GM21576 (cell line): ENCODE results near the gene SLC35E1.

Experiments used
- ATAC-seq: cut with Tn5 transposase; IDR thresholded peaks from one replicate; pipeline ENCODE4 v1.9.1; 2021; ENCODE audit warnings: mild to moderate bottlenecking, moderate library complexity; ENCODE audit not compliant: unreplicated experiment

Gene SLC35E1

GRCh38 chr19:16572332-16573211, at the start of gene SLC35E1:
Gene SLC35E1, minus strand, starts transcription at chr19:16572415. Its CDS starts 51 bp downstream, at chr19:16572364.
- peak; percentile 74 for ATAC-seq

- ATAC-seq = no peak
Observed at GRCh38 chr19:16621165-16621800, 49.1 kb upstream of the SLC35E1 start.

DNA sequence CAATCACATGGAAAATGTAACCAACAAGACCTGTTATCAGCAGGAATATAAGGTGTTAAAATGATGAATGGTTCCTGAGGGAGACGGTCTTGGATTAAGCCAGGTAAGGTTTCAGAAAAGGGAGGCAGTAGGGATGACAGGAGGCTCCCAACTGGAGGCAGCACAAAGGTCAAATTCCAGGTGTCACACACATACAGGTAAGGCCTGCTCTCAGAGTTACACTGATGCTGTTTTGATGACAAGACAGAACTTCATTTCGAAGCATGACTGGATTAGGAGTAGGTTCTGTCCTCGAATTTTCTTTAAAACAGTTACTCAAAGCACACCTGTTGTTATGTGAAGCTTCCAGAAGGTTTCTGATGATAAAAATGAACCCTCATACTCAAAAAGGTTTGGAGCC, 48.4 kb upstream of the SLC35E1 start:
- ATAC-seq = no peak

- ATAC-seq = no peak
Observed at GRCh38 chr19:16620018-16620417, 47.8 kb upstream of the SLC35E1 start.

DNA sequence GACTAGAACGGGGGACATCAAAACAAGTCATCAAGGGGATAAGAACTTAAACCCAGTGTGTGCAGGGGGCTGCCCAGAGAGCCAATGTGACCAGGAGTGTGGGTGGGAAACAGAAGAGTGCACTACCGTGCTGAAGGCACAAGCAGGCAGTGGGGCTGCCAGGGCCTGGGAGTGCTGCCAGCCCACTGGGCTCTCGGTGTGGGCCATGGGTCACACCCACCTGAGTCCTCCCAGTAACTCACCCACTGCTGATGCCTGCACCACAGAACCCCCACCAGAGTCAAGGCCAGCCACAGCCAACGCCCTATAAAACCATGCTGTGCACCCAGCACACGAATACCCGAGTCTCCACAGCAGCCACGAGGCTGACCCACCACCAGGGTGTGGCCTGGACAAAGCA, 47.2 kb upstream of the SLC35E1 start:
- ATAC-seq = no peak

GRCh38 chr19:16618248-16618647, 46.0 kb upstream of the SLC35E1 start:
- no peak for ATAC-seq

DNA sequence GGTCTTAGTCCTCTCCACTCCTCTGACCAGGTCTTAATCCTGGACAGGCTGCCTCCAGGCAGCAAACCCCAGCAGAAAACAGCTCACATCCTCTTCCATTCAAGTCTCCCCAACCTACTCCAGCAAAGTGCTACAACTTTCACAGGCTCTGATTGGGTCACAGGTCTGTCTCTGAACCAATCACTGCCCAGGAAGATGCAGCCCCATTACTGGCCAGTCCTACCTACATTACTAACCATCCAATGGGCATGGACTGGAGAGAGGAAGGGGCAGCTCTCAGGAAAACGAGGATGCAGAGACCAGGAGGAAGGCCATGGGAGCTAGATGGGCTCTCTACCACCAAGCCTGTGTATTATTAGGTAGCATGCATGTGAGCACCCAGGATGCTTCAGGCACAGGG, 43.6 kb upstream of the SLC35E1 start:
- ATAC-seq = no peak

DNA sequence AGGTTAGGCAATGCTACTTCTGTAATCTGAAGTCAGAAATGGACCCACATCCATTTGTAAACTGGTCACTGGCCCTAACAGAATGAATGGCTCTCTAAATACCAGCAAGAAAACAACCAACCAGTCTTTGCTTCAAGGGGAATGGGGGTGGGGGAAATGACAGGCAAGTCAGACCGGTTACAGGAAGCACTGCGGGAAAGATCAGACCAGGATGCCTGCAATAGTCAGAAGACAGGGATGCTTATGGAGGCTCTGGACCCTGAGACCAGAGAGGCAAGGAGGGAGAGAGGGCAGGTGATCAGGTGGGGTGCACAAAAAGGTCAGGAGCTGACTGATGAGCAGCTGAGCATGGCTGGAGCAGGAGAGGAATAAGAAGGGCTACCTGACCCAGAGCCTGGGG, 42.7 kb upstream of the SLC35E1 start:
- no peak for ATAC-seq

DNA sequence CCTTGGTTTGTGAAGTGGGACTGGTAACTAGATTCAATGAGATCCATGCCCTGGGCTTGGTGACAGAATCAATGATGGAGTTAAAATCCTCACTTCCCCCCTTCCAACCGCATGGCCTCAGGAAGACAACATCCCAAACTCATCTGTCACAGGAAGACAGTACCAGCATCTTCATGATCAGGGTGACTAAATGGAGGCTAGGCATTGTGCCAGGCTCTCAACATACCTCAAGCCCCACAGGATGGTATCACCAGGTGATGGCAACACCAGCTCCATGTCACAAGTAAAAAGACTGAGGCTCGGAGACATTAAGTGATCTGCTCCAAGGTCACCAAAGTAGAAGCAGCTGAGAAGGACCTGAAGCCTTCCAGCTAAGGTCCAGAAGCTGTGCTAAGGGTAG, 41.6 kb upstream of the SLC35E1 start:
- ATAC-seq = no peak

GRCh38 chr19:16612636-16613035, 40.4 kb upstream of the SLC35E1 start:
- ATAC-seq = no peak

- ATAC-seq = no peak
Observed at GRCh38 chr19:16611121-16611520, 38.9 kb upstream of the SLC35E1 start.

DNA sequence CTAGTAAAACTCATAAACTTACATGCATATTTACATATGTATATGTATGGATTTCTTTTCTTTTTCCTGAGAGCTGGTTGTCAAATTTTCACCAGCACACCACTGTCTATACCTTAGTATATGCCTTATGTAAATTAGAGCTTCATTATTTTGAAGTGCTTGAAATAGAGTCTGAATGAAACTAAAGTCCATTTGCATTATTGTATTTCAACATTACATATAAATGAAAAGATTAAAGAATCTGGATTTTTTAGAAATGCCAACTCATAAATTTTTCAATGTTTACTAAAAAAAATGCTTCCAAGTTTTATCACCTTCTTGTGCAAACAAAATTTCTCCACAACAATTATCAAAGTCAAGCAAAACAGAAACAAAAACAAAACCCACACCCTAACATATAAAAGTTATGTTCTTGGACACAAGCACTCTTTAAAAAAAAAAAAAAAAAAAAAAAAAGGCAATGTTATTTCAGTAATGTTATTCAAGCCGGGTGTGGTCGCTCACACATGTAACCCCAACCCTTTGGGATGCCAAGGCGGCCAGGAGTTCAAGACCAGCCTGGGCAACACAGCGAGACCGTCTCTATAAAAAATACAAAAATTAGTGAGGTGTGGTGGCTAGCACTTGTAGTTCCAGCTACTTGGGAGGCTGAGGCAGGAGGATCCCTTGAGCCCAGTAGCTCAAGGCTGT, 37.4 kb upstream of the SLC35E1 start:
- ATAC-seq = no peak

DNA sequence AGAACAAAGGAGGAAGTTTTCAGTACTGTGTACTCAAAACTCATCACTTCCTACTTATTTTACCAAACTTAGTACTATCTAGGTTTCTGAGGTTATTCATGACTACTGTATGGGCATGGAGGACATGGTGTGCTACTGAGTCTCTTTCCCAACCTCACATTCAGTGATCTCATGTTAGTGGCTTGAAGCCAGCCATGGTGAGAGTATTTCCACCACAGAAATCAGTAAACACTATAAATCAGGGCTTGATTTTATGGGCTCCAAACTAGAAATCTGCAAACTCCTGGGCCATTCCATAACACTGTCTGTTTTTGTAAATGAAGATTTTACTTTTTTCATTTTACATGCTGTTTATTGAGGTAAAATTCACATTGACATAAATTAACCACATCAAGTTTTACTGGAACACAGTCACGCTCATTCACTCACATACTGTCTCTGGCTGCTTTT, 36.1 kb upstream of the SLC35E1 start:
- no peak for ATAC-seq

- no peak for ATAC-seq
Observed at GRCh38 chr19:16607819-16608218, 35.6 kb upstream of the SLC35E1 start.

GRCh38 chr19:16605553-16605994, 33.4 kb upstream of the SLC35E1 start:
- no peak for ATAC-seq

GRCh38 chr19:16605115-16605514, 32.9 kb upstream of the SLC35E1 start:
- no peak for ATAC-seq

DNA sequence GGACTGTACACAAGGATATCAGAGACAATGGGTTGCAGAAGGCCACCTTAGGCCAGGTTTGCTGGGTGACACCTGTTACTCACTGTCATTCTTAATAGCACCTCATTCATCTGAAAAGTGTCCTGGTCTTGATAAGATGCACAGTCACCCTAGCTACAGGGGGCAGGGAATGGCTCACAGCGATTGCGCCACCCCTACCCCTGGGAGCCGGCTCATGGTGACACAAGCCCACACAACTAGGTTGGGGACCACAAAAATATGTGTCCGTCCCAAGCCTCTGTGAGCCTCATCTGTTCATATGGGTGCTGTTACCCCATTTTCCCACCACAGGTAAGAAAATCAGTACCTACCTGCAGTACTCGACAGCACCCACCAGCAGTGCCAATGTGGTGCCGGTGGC, 32.4 kb upstream of the SLC35E1 start:
- ATAC-seq = no peak

DNA sequence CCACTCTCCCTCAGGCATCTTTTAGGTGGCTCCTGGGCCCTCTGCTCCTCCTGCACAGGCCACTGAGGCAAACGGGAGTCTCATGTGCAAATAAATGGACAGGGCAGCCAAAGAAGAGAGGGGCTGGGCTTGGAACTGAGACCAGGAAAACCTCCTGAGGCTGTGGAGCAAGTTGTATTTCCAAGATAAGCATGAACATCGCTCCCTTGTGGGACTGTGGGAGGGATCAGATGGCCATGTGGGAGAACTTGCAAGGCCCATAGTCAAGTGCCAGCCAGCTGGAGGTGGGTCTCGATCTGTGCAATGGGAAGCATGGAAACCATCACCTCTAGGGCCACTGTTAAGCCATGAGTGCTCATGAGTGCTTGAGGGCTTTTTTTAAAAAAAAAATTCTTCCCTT, 30.9 kb upstream of the SLC35E1 start:
- no peak for ATAC-seq

DNA sequence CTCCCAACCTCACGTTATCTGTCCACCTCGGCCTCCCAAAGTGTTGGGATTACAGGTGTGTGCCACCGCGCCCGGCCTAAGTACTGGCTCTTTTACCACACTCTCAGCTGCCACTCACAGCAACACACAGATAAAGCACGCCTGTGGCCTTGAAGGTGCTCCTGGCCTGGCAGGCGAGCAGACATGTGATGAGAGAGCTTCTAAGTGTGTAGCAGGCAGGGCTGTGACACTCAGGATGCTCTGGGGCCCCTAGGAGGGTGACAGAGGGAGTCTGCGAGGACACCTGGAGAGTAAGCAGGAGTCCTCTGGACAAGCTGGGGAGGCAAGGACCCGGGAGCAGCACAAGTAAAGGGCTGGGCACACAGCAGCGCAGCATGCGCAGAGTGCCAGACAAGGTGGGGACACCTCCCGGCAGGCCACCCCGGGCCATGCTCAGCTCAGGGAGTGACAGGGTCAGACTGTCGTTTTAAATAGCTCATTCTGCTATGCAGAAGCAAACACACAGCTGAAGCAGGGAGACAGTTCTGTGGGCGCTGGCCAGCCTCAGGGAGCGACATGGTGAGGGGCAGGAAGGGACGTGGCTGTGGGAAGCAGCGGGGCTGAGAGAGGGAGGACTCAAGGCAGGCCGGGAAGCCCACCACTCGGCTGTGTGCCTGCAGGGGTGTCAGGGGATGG, 29.3 kb upstream of the SLC35E1 start:
- no peak for ATAC-seq

GRCh38 chr19:16600824-16601223, 28.6 kb upstream of the SLC35E1 start:
- ATAC-seq = no peak
